Duodenal mucosa (tissue), 2 donors: ENCODE data around the gene CAMTA1.

Source experiments
- H3K27ac ChIP-seq: one replicate; pipeline ENCODE4 v1.7.0; 2013; ENCODE audit warnings: low read depth, low read length
- H3K27me3 ChIP-seq, 2 donors: one replicate each; pipeline ENCODE4 v1.7.0; 2013; ENCODE audit warnings: low read length in 2 of 2, control low read depth in 1 of 2; ENCODE audit not compliant: insufficient read depth in 2 of 2, control insufficient read depth in 1 of 2
- H3K36me3 ChIP-seq, 2 donors: one replicate each; pipeline ENCODE4 v1.7.0; 2013; ENCODE audit warnings: low read length in 2 of 2, control low read depth in 1 of 2; ENCODE audit not compliant: insufficient read depth in 2 of 2, control insufficient read depth in 1 of 2
- H3K4me1 ChIP-seq, 2 donors: one replicate each; pipeline ENCODE4 v1.7.0; 2013; ENCODE audit warnings: low read length in 2 of 2, control low read depth in 1 of 2; ENCODE audit not compliant: insufficient read depth in 2 of 2, control insufficient read depth in 1 of 2
- H3K4me3 ChIP-seq, 2 donors: one replicate each; pipeline ENCODE4 v1.7.0; 2013; ENCODE audit warnings: low read length in 2 of 2, low read depth in 1 of 2
- H3K9ac ChIP-seq, 2 donors: one replicate each; pipeline ENCODE4 v1.7.0; 2013; ENCODE audit warnings: low read length in 2 of 2, low read depth in 1 of 2
- H3K9me3 ChIP-seq, 2 donors: one replicate each; pipeline ENCODE4 v1.7.0; 2013; ENCODE audit warnings: low read length in 2 of 2, control low read depth in 1 of 2; ENCODE audit not compliant: control insufficient read depth in 1 of 2

The CAMTA1 gene

GRCh38 chr1:6902153-6902552 is 116.9 kb downstream of the CAMTA1 start:
- Histone ChIP-seq H3K9me3 (no peaks in the 10 kb centered on the region), H3K27me3 (no peaks in the 10 kb centered on the region), H3K9ac (no peak overlapping the region), H3K27ac (no peak overlapping the region), H3K4me3 (no peak overlapping the region), H3K4me1 (peaks cover 10 to 17% of the 10 kb centered on the region in 2 donors), H3K36me3 (no peaks in the 10 kb centered on the region)

- H3K27ac ChIP-seq, result no peak overlapping the region
- H3K27me3 ChIP-seq, result no peaks in the 10 kb centered on the region
- H3K9me3 ChIP-seq, result no peaks in the 10 kb centered on the region
- H3K4me1 ChIP-seq, result peaks cover 10 to 14% of the 10 kb centered on the region in 2 donors
- H3K36me3 ChIP-seq, result no peaks in the 10 kb centered on the region
- H3K4me3 ChIP-seq, result no peak overlapping the region
- no peak overlapping the region for H3K9ac ChIP-seq
These were observed 119.4 kb downstream of the CAMTA1 start for GRCh38 chr1:6904476-6905170.

- Histone ChIP-seq H3K4me3 (no peak overlapping the region), H3K27ac (no peak overlapping the region), H3K9me3 (no peaks in the 10 kb centered on the region), H3K36me3 (no peaks in the 10 kb centered on the region), H3K27me3 (no peaks in the 10 kb centered on the region), H3K4me1 (peaks cover 9 to 16% of the 10 kb centered on the region in 2 donors), H3K9ac (no peak overlapping the region)
These were observed 120.1 kb downstream of the CAMTA1 start for GRCh38 chr1:6905331-6905730.

GRCh38 chr1:6905790-6906189 is 120.5 kb downstream of the CAMTA1 start:
- no peak overlapping the region for H3K9ac ChIP-seq
- H3K9me3 ChIP-seq, result no peaks in the 10 kb centered on the region
- H3K36me3 ChIP-seq, result no peaks in the 10 kb centered on the region
- no peak overlapping the region for H3K4me3 ChIP-seq
- no peaks in the 10 kb centered on the region for H3K27me3 ChIP-seq
- H3K4me1 ChIP-seq, result peaks cover 9 to 16% of the 10 kb centered on the region in 2 donors
- no peak overlapping the region for H3K27ac ChIP-seq

- Histone ChIP-seq H3K9ac (no peak overlapping the region), H3K9me3 (no peaks in the 10 kb centered on the region), H3K36me3 (no peaks in the 10 kb centered on the region), H3K27me3 (no peaks in the 10 kb centered on the region), H3K27ac (no peak overlapping the region), H3K4me1 (peaks cover 9 to 18% of the 10 kb centered on the region in 2 donors), H3K4me3 (no peak overlapping the region)
These were observed 121.5 kb downstream of the CAMTA1 start for GRCh38 chr1:6906783-6907182.

GRCh38 chr1:6907201-6907600 is 121.9 kb downstream of the CAMTA1 start:
- H3K4me3 ChIP-seq, result no peak overlapping the region
- no peaks in the 10 kb centered on the region for H3K27me3 ChIP-seq
- no peaks in the 10 kb centered on the region for H3K9me3 ChIP-seq
- no peak overlapping the region for H3K9ac ChIP-seq
- H3K27ac ChIP-seq, result no peak overlapping the region
- H3K4me1 ChIP-seq, result peaks cover 9 to 18% of the 10 kb centered on the region in 2 donors
- H3K36me3 ChIP-seq, result no peaks in the 10 kb centered on the region

- Histone ChIP-seq H3K4me3 (no peak overlapping the region), H3K9ac (no peak overlapping the region), H3K36me3 (no peaks in the 10 kb centered on the region), H3K4me1 (peaks cover 9 to 18% of the 10 kb centered on the region in 2 donors), H3K27ac (no peak overlapping the region), H3K27me3 (no peaks in the 10 kb centered on the region), H3K9me3 (no peaks in the 10 kb centered on the region)
These were observed 122.6 kb downstream of the CAMTA1 start for GRCh38 chr1:6907676-6908434.

GRCh38 chr1:6909401-6909800 is 124.1 kb downstream of the CAMTA1 start:
- Histone ChIP-seq H3K9me3 (no peaks in the 10 kb centered on the region), H3K36me3 (no peaks in the 10 kb centered on the region), H3K27me3 (peaks cover 0 to 3% of the 10 kb centered on the region in 2 donors), H3K9ac (no peak overlapping the region), H3K4me1 (peaks cover 9 to 18% of the 10 kb centered on the region in 2 donors), H3K4me3 (no peak overlapping the region), H3K27ac (no peak overlapping the region)

- no peak overlapping the region for H3K4me3 ChIP-seq
- H3K9me3 ChIP-seq, result no peaks in the 10 kb centered on the region
- peaks cover 9 to 18% of the 10 kb centered on the region in 2 donors for H3K4me1 ChIP-seq
- H3K27me3 ChIP-seq, result peaks cover 0 to 3% of the 10 kb centered on the region in 2 donors
- H3K27ac ChIP-seq, result no peak overlapping the region
- H3K9ac ChIP-seq, result no peak overlapping the region
- H3K36me3 ChIP-seq, result no peaks in the 10 kb centered on the region
These were observed 124.6 kb downstream of the CAMTA1 start for GRCh38 chr1:6909857-6910256.
